HCT116 (cell line): Measurements from ENCODE around the gene LHX4. TPM values are rescaled to one million over a fixed set of nuclear protein-coding genes. Genes with fewer than 3 reads are reported as not detected.

Source experiments
- ATAC-seq: fragments of 200-7000 bp; cut with Tn5 transposase; 2 replicates; pipeline ENCODE4 v1.9.1; 2020; ENCODE audit warnings: mild to moderate bottlenecking, moderate library complexity
- BruUV-seq: library from RNA; stranded (reverse); fragments of 400-500 nt; replicated peaks from 2 replicates; lab custom pipeline; 2021; lab: Mats Ljungman, UMichigan
- CTCF ChIA-PET: fragments of 300-600 bp; sonication (Branson Sonifier 250); formaldehyde crosslinking; loops from one replicate; lab custom pipeline; 2021; ENCODE audit warnings: antibody characterized with exemption; lab: Charles Lee
- POLR2A ChIA-PET: fragments of 300-600, 350-600 bp; sonication (Branson Sonifier 250); formaldehyde crosslinking; loops from one replicate; lab custom pipeline; 2021; ENCODE audit warnings: antibody characterized with exemption; lab: Charles Lee
- RAD21 ChIA-PET, 2 experiments: fragments of 300-600 bp; sonication (Branson Sonifier 250); formaldehyde crosslinking; loops; one replicate each; lab custom pipeline; 2023; ENCODE audit warnings: low total read pairs in 2 of 2; ENCODE audit not compliant: uncharacterized antibody in 2 of 2, unreplicated experiment in 2 of 2, low non-redundant PET in 1 of 2; lab: Charles Lee
- DNase-seq: peaks from one replicate; pipeline ENCODE4 v3.0.0-alpha.2; 2010; ENCODE audit warnings: low read depth, low spot score
- H2AFZ ChIP-seq: fragments of 200-600 bp; shearing (Covaris generic), sonication (generic); 2 replicates; pipeline ENCODE4 v1.6.1; 2017; ENCODE audit warnings: low read depth, mixed run types, mixed read lengths, antibody characterized with exemption, low read length; ENCODE audit not compliant: poor library complexity, severe bottlenecking
- H3K27ac ChIP-seq: 2 replicates; pipeline ENCODE4 v1.5.1; 2012; ENCODE audit warnings: low read depth, low read length
- H3K27me3 ChIP-seq: fragments of 200-600 bp; sonication (generic); 2 replicates; pipeline ENCODE4 v1.6.1; 2016; ENCODE audit warnings: mixed run types, low read length, mixed read lengths; ENCODE audit not compliant: insufficient read depth
- H3K36me3 ChIP-seq, 2 experiments: fragments of 200-500 bp in 1 of 2; fragments of 200-600 bp in 1 of 2; sonication (Bioruptor generic) in 1 of 2; sonication (generic) in 1 of 2; 2 replicates each; pipeline versions ENCODE4 v1.5.1 to v1.6.1; 2014 to 2016; ENCODE audit warnings: low read length in 2 of 2, inconsistent platforms in 1 of 2, mixed read lengths in 1 of 2, mixed run types in 1 of 2; ENCODE audit not compliant: insufficient read depth in 2 of 2, control insufficient read depth in 1 of 2
- H3K4me1 ChIP-seq, 2 experiments: fragments of 200-600 bp in 1 of 2; sonication (generic) in 1 of 2; 2 replicates each; pipeline versions ENCODE4 v1.5.1 to v1.6.1; 2012 to 2017; ENCODE audit warnings: low read length in 2 of 2, inconsistent platforms in 1 of 2, mild to moderate bottlenecking in 1 of 2, mixed read lengths in 1 of 2, mixed run types in 1 of 2, moderate library complexity in 1 of 2; ENCODE audit not compliant: insufficient read depth in 2 of 2, control insufficient read depth in 1 of 2
- H3K4me2 ChIP-seq: fragments of 200-600 bp; sonication (generic); 2 replicates; pipeline ENCODE4 v1.6.1; 2017; ENCODE audit warnings: mixed run types, low read length, mixed read lengths
- H3K4me3 ChIP-seq, 2 experiments: fragments of 200-600 bp in 1 of 2; sonication (generic) in 1 of 2; replicated peaks in 1 of 2; 2 replicates each; pipeline ENCODE4 v1.5.1; 2011 to 2016; ENCODE audit warnings: low read length in 2 of 2, control low read depth in 1 of 2, low read depth in 1 of 2, mild to moderate bottlenecking in 1 of 2, mixed read lengths in 1 of 2, mixed run types in 1 of 2
- H3K79me2 ChIP-seq: fragments of 200-600 bp; sonication (generic); 2 replicates; pipeline ENCODE4 v1.6.1; 2017; ENCODE audit warnings: mild to moderate bottlenecking, mixed run types, low read length, moderate library complexity, mixed read lengths; ENCODE audit not compliant: insufficient read depth
- H3K9ac ChIP-seq: fragments of 200-600 bp; sonication (generic); 2 replicates; pipeline ENCODE4 v1.6.1; 2016; ENCODE audit warnings: low read length, mixed read lengths
- H3K9me2 ChIP-seq: fragments of 200-600 bp; sonication (generic), shearing (Covaris generic); 2 replicates; pipeline ENCODE4 v1.6.1; 2017; ENCODE audit warnings: mixed run types, mild to moderate bottlenecking, moderate library complexity; ENCODE audit not compliant: insufficient read depth
- H3K9me3 ChIP-seq, 2 experiments: fragments of 200-500 bp in 1 of 2; fragments of 200-600 bp in 1 of 2; sonication (Bioruptor generic) in 1 of 2; sonication (generic) in 1 of 2; 2 replicates each; pipeline ENCODE4 v1.6.1; 2014 to 2017; ENCODE audit warnings: low read length in 2 of 2, mixed read lengths in 2 of 2, inconsistent platforms in 1 of 2, low read depth in 1 of 2, mild to moderate bottlenecking in 1 of 2, mixed run types in 1 of 2, moderate library complexity in 1 of 2; ENCODE audit not compliant: control insufficient read depth in 1 of 2, insufficient read depth in 1 of 2
- H4K20me1 ChIP-seq: fragments of 200-600 bp; sonication (generic), shearing (Covaris generic); 2 replicates; pipeline ENCODE4 v1.6.1; 2017; ENCODE audit warnings: mixed run types, mild to moderate bottlenecking, moderate library complexity; ENCODE audit not compliant: insufficient read depth
- CBX3 ChIP-seq: IDR thresholded peaks from 2 replicates; pipeline ENCODE4 v1.6.1; 2012; ENCODE audit warnings: low read depth
- CEBPB ChIP-seq: IDR thresholded peaks from 2 replicates; pipeline ENCODE4 v1.6.1; 2012; ENCODE audit warnings: low read depth
- CTCF ChIP-seq, 3 experiments: fragments of 200-600 bp in 1 of 3; sonication (generic) in 1 of 3; IDR thresholded peaks in 2 of 3; conservative IDR thresholded peaks in 1 of 3; 2 replicates each; pipeline ENCODE4 v1.5.1; 2012 to 2017; ENCODE audit warnings: low read depth in 2 of 3, low read length in 2 of 3, antibody characterized with exemption in 1 of 3, borderline replicate concordance in 1 of 3, control low read depth in 1 of 3, mild to moderate bottlenecking in 1 of 3, mixed read lengths in 1 of 3, mixed run types in 1 of 3, moderate library complexity in 1 of 3; ENCODE audit not compliant: insufficient read depth in 1 of 3
- ELF1 ChIP-seq: IDR thresholded peaks from 2 replicates; pipeline ENCODE4 v1.6.1; 2012; ENCODE audit warnings: low read depth, borderline replicate concordance
- EZH2 ChIP-seq: fragments of 200-600 bp; sonication (generic); IDR thresholded peaks from 2 replicates; pipeline ENCODE4 v1.6.1; 2017; ENCODE audit warnings: antibody characterized with exemption, mixed run types
- EZH2phosphoT487 ChIP-seq: fragments of 200-600 bp; IDR thresholded peaks from 2 replicates; pipeline ENCODE4 v1.6.1; 2018; ENCODE audit warnings: antibody characterized with exemption, borderline replicate concordance
- FOSL1 ChIP-seq: IDR thresholded peaks from 2 replicates; pipeline ENCODE4 v1.6.1; 2012; ENCODE audit warnings: low read depth
- JUND ChIP-seq: IDR thresholded peaks from 2 replicates; pipeline ENCODE4 v1.6.1; 2012
- POLR2AphosphoS5 ChIP-seq: IDR thresholded peaks from 2 replicates; pipeline ENCODE4 v1.6.1; 2011; ENCODE audit warnings: mild to moderate bottlenecking, low read depth, low read length, moderate library complexity
- SP1 ChIP-seq: IDR thresholded peaks from 2 replicates; pipeline ENCODE4 v1.6.1; 2012; ENCODE audit warnings: low read depth
- TCF7L2 ChIP-seq: IDR thresholded peaks from 2 replicates; pipeline ENCODE4 v1.7.0; 2011; ENCODE audit warnings: borderline replicate concordance, inconsistent platforms; ENCODE audit not compliant: insufficient read depth, insufficient read length; ENCODE audit errors: extremely low read depth
- ZFX ChIP-seq: fragments of 450-650 bp; IDR thresholded peaks from 2 replicates; pipeline ENCODE4 v1.6.1; 2017
- ZNF274 ChIP-seq: fragments of 200-500 bp; sonication (Bioruptor generic); IDR thresholded peaks from 2 replicates; pipeline ENCODE4 v1.6.1; 2014; ENCODE audit warnings: mild to moderate bottlenecking, low read depth, low read length, inconsistent platforms
- intact Hi-C: fragments of 100-400 bp; cut with micrococcal nuclease; formaldehyde crosslinking; loops from 2 replicates; pipeline ENCODE4 v1.10.0; 2022
- total RNA-seq: library from RNA; stranded (reverse); gene quantifications from one replicate; pipeline ENCODE4 v1.2.1, GENCODE V29; 2021; ENCODE audit not compliant: unreplicated experiment
- TF ChIP-seq, protein P1 (sequence below): IDR thresholded peaks from 2 replicates; pipeline ENCODE4 v1.6.1; 2012
- TF ChIP-seq, protein P2 (sequence below): IDR thresholded peaks from 2 replicates; pipeline ENCODE4 v1.6.1; 2011; ENCODE audit warnings: mild to moderate bottlenecking, low read length, moderate library complexity; ENCODE audit not compliant: insufficient replicate concordance; ENCODE audit errors: extremely low read depth
- TF ChIP-seq, protein P3 (sequence below): IDR thresholded peaks from 2 replicates; pipeline ENCODE4 v1.6.1; 2012; ENCODE audit warnings: low read depth

Gene LHX4
- total RNA-seq, 1 experiment from 2014 or later = 0.44 TPM

DNA sequence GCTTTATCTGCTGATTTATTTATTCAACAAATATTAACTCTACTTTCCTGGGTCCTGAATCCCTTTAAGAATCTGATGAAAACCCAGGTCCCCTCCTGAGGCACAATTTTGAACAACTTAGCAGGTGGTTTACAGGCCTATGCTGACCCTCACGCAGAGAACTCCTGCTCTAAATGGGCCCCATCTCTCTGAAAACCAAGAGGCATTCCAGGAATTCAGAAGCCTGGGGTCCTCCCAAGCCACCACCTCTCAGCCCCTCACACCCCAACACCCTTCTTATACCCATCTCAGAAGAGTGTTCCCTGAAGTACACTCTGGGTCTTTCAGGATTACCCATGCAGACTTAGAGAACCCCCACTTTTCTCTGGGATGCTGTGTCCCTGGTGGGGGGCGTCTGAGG is 34.5 kb downstream of the LHX4 start:
- Histone ChIP-seq H3K4me2 (no peak overlapping the region), H3K27me3 (no peaks in the 10 kb centered on the region), H4K20me1 (no peaks in the 10 kb centered on the region), H3K9me2 (no peaks in the 10 kb centered on the region), H2AFZ (no peak overlapping the region), H3K27ac (no peak overlapping the region), H3K9ac (no peak overlapping the region), H3K36me3 (no peaks in the 10 kb centered on the region), H3K4me1 (peaks cover 0 to 3% of the 10 kb centered on the region in 2 experiments; a peak in 1 of 4 replicates), H3K9me3 (no peaks in the 10 kb centered on the region), H3K79me2 (no peaks in the 10 kb centered on the region), H3K4me3 (no peak overlapping the region)
- ATAC-seq = no peak
- no peak for DNase-seq
- no TSS peak for BruUV-seq
- intact Hi-C loops = no loop called here
- POLR2A ChIA-PET = no interaction called here
- TF ChIP-seq JUND = no peak
- TF ChIP-seq, protein P1, sequence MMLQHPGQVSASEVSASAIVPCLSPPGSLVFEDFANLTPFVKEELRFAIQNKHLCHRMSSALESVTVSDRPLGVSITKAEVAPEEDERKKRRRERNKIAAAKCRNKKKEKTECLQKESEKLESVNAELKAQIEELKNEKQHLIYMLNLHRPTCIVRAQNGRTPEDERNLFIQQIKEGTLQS = no peak
- no peak for TF ChIP-seq CBX3
- no peak for TF ChIP-seq FOSL1
- TF ChIP-seq CEBPB = no peak
- TF ChIP-seq SP1 = no peak
- TF ChIP-seq TCF7L2 = no peak
- TF ChIP-seq ELF1 = no peak
- TF ChIP-seq EZH2 = no peak
- no peak for TF ChIP-seq EZH2phosphoT487
- TF ChIP-seq CTCF (IDR thresholded peaks at IDR 0.05 in 2 of 3, conservative IDR thresholded peaks at IDR 0.05 in 1 of 3; ENCODE audit: borderline replicate concordance in 1 of 3, insufficient read depth in 1 of 3, low read depth in 2 of 3, low read length in 2 of 3) = no peak
- TF ChIP-seq ZFX = no peak
- TF ChIP-seq POLR2AphosphoS5 = no peak
- TF ChIP-seq, protein P2, sequence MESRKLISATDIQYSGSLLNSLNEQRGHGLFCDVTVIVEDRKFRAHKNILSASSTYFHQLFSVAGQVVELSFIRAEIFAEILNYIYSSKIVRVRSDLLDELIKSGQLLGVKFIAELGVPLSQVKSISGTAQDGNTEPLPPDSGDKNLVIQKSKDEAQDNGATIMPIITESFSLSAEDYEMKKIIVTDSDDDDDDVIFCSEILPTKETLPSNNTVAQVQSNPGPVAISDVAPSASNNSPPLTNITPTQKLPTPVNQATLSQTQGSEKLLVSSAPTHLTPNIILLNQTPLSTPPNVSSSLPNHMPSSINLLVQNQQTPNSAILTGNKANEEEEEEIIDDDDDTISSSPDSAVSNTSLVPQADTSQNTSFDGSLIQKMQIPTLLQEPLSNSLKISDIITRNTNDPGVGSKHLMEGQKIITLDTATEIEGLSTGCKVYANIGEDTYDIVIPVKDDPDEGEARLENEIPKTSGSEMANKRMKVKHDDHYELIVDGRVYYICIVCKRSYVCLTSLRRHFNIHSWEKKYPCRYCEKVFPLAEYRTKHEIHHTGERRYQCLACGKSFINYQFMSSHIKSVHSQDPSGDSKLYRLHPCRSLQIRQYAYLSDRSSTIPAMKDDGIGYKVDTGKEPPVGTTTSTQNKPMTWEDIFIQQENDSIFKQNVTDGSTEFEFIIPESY = no peak
- TF ChIP-seq, protein P3, sequence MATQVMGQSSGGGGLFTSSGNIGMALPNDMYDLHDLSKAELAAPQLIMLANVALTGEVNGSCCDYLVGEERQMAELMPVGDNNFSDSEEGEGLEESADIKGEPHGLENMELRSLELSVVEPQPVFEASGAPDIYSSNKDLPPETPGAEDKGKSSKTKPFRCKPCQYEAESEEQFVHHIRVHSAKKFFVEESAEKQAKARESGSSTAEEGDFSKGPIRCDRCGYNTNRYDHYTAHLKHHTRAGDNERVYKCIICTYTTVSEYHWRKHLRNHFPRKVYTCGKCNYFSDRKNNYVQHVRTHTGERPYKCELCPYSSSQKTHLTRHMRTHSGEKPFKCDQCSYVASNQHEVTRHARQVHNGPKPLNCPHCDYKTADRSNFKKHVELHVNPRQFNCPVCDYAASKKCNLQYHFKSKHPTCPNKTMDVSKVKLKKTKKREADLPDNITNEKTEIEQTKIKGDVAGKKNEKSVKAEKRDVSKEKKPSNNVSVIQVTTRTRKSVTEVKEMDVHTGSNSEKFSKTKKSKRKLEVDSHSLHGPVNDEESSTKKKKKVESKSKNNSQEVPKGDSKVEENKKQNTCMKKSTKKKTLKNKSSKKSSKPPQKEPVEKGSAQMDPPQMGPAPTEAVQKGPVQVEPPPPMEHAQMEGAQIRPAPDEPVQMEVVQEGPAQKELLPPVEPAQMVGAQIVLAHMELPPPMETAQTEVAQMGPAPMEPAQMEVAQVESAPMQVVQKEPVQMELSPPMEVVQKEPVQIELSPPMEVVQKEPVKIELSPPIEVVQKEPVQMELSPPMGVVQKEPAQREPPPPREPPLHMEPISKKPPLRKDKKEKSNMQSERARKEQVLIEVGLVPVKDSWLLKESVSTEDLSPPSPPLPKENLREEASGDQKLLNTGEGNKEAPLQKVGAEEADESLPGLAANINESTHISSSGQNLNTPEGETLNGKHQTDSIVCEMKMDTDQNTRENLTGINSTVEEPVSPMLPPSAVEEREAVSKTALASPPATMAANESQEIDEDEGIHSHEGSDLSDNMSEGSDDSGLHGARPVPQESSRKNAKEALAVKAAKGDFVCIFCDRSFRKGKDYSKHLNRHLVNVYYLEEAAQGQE = no peak
- no peak for TF ChIP-seq ZNF274
- CTCF ChIA-PET = no interaction called here
- RAD21 ChIA-PET = no interaction called here
